Activated B cell treated with CpG ODN at 0.5 μM for 24 hours (primary cell): ENCODE measurements around the gene ISOC2. TPM values are rescaled to one million over a fixed set of nuclear protein-coding genes. Genes with fewer than 3 reads are reported as not detected.
A peak's percentile ranks its signal among the peaks of the same experiment; 100 is the strongest.

Experiments
- ATAC-seq: fragments of 200-7000 bp; cut with Tn5 transposase; one replicate; pipeline ENCODE4 v1.10.0; 2021; ENCODE audit warnings: low read depth, mild to moderate bottlenecking, moderate library complexity
- CTCF ChIA-PET: fragments of 350-600 bp; sonication (Branson Sonifier 250); formaldehyde crosslinking; loops from one replicate; lab custom pipeline; 2021; ENCODE audit warnings: antibody characterized with exemption; lab: Charles Lee
- POLR2A ChIA-PET: fragments of 350-600 bp; sonication (Branson Sonifier 250); formaldehyde crosslinking; loops from one replicate; lab custom pipeline; 2021; ENCODE audit warnings: antibody characterized with exemption; lab: Charles Lee
- DNase-seq: peaks from one replicate; pipeline ENCODE4 v3.0.0; 2022
- H3K27ac Mint-ChIP-seq: one replicate; pipeline ENCODE4 v1.8.0; 2020; ENCODE audit warnings: mixed read lengths
- H3K27me3 Mint-ChIP-seq: one replicate; pipeline ENCODE4 v1.8.0; 2021; ENCODE audit warnings: mixed read lengths
- H3K36me3 Mint-ChIP-seq: one replicate; pipeline ENCODE4 v1.8.0; 2021; ENCODE audit warnings: low read depth, mixed read lengths
- H3K4me1 Mint-ChIP-seq: one replicate; pipeline ENCODE4 v1.8.0; 2021; ENCODE audit warnings: mixed read lengths
- H3K4me3 Mint-ChIP-seq: one replicate; pipeline ENCODE4 v1.8.0; 2020; ENCODE audit warnings: mild to moderate bottlenecking, mixed read lengths
- H3K9me3 Mint-ChIP-seq: one replicate; pipeline ENCODE4 v1.8.0; 2020; ENCODE audit warnings: mixed read lengths
- CTCF ChIP-seq: fragments of 200-600 bp; IDR thresholded peaks from one replicate; pipeline ENCODE4 v1.8.0; 2022; ENCODE audit warnings: antibody characterized with exemption, mild to moderate bottlenecking
- intact Hi-C: fragments of 100-400 bp; cut with micrococcal nuclease; formaldehyde crosslinking; loops from one replicate; pipeline ENCODE4 v1.15.1; 2024
- total RNA-seq: library from RNA; stranded (reverse); gene quantifications from 2 replicates; pipeline ENCODE4 v1.2.3, GENCODE V29; 2022

Gene ISOC2
- total RNA-seq, 1 donor from 2014 or later: 29.0 TPM

GRCh38 chr19:55461974-55462626 is 658 bp upstream of the ISOC2 start:
- no peaks in the 10 kb centered on the region for H3K27me3 Mint-ChIP-seq
- peak overlapping the region; percentile 89 for H3K4me3 Mint-ChIP-seq
- ATAC-seq (no peak), DNase-seq (no peak)
- H3K9me3 Mint-ChIP-seq: no peaks in the 10 kb centered on the region
- POLR2A ChIA-PET: interaction anchor here (0.7 to 1.6 kb wide), 15 partner anchors 15 to 208 kb away, joined by 3 to 49 read pairs (median 4); partner anchors contain the start of genes FIZ1, HSPBP1, KMT5C and NAT14
- TF ChIP-seq CTCF: no peak
- H3K27ac Mint-ChIP-seq: peak overlapping the region; percentile 82
- CTCF ChIA-PET: interaction anchor here (1.0 kb wide), 3 partner anchors 15 to 169 kb away, joined by 3 to 9 read pairs (median 3); partner anchors contain the start of gene ZNF628
- peaks cover 22% of the 10 kb centered on the region for H3K4me1 Mint-ChIP-seq
- peaks cover 2% of the 10 kb centered on the region for H3K36me3 Mint-ChIP-seq
- intact Hi-C loops: loop anchor here (1.0 to 5.0 kb wide), 5 partner anchors 14 to 180 kb away; partner anchors contain the start of genes KMT5C, ZNF580, ZNF581 and ZNF628

GRCh38 chr19:55460670-55461258 is 678 bp downstream of the ISOC2 start:
- no peak for TF ChIP-seq CTCF
- ChIA-PET CTCF (no interaction called here), POLR2A (interaction anchor here (1.6 kb wide), 1 partner anchor 16 kb away, joined by 49 read pairs; the partner anchor contains the start of gene ZNF628)
- H3K27me3 Mint-ChIP-seq: no peaks in the 10 kb centered on the region
- H3K9me3 Mint-ChIP-seq: no peaks in the 10 kb centered on the region
- intact Hi-C loops: loop anchor here (1.0 to 5.0 kb wide), 5 partner anchors 16 to 182 kb away; partner anchors contain the start of genes KMT5C, ZNF580, ZNF581 and ZNF628
- H3K36me3 Mint-ChIP-seq: peaks cover 4% of the 10 kb centered on the region
- H3K4me1 Mint-ChIP-seq: peaks cover 22% of the 10 kb centered on the region
- peak overlapping the region; percentile 82 for H3K27ac Mint-ChIP-seq
- DNase-seq: no peak
- peak overlapping the region; percentile 89 for H3K4me3 Mint-ChIP-seq
- ATAC-seq: no peak

GRCh38 chr19:55459950-55460657 is 1.3 kb downstream of the ISOC2 start:
- DNase-seq: no peak
- POLR2A ChIA-PET: interaction anchor here (0.6 to 1.1 kb wide), 4 partner anchors 12 to 53 kb away, joined by 3 to 7 read pairs (median 3); partner anchors contain the start of genes UBE2S and ZNF628
- Mint-ChIP-seq H3K36me3 (peaks cover 10% of the 10 kb centered on the region), H3K9me3 (no peaks in the 10 kb centered on the region), H3K27ac (no peak overlapping the region), H3K4me3 (peak overlapping the region; percentile 89), H3K4me1 (peaks cover 22% of the 10 kb centered on the region), H3K27me3 (no peaks in the 10 kb centered on the region)
- no peak for TF ChIP-seq CTCF
- intact Hi-C loops: loop anchor here (5.0 kb wide), 1 partner anchor 182 kb away; the partner anchor contains the start of genes ZNF580 and ZNF581
- no peak for ATAC-seq
- CTCF ChIA-PET: no interaction called here

GRCh38 chr19:55459551-55459949 is 1.9 kb downstream of the ISOC2 start:
- Mint-ChIP-seq H3K4me3 (no peak overlapping the region), H3K27ac (no peak overlapping the region), H3K4me1 (peaks cover 23% of the 10 kb centered on the region), H3K27me3 (peaks cover 3% of the 10 kb centered on the region), H3K36me3 (peaks cover 13% of the 10 kb centered on the region), H3K9me3 (no peaks in the 10 kb centered on the region)
- ATAC-seq: no peak
- no peak for DNase-seq
- intact Hi-C loops: no loop called here
- ChIA-PET CTCF (no interaction called here), POLR2A (interaction anchor here (0.6 to 1.1 kb wide), 3 partner anchors 12 to 52 kb away, joined by 3 read pairs; partner anchors contain the start of genes UBE2S and ZNF628)
- TF ChIP-seq CTCF: no peak
